HCT116 (cell line): ENCODE results near the gene NOC2L.
"Not testable (repeated sequence)": the region's sequence is repeated elsewhere in the genome, so short reads cannot be mapped to it uniquely, and the experiment has no call there.

Experiments used
- ATF3 ChIP-seq: IDR thresholded peaks from 2 replicates; pipeline ENCODE4 v1.6.1; 2012
- CTCF ChIP-seq, 3 experiments: fragments of 200-600 bp in 1 of 3; sonication (generic) in 1 of 3; IDR thresholded peaks in 2 of 3; conservative IDR thresholded peaks in 1 of 3; 2 replicates each; pipeline ENCODE4 v1.5.1; 2012 to 2017; ENCODE audit warnings: low read depth in 2 of 3, low read length in 2 of 3, antibody characterized with exemption in 1 of 3, borderline replicate concordance in 1 of 3, control low read depth in 1 of 3, mild to moderate bottlenecking in 1 of 3, mixed read lengths in 1 of 3, mixed run types in 1 of 3, moderate library complexity in 1 of 3; ENCODE audit not compliant: insufficient read depth in 1 of 3
- EZH2 ChIP-seq: fragments of 200-600 bp; sonication (generic); IDR thresholded peaks from 2 replicates; pipeline ENCODE4 v1.6.1; 2017; ENCODE audit warnings: antibody characterized with exemption, mixed run types
- POLR2A ChIP-seq: IDR thresholded peaks from 2 replicates; pipeline ENCODE4 v1.7.0; 2011; ENCODE audit warnings: borderline replicate concordance; ENCODE audit not compliant: insufficient read depth, insufficient read length; ENCODE audit errors: extremely low read depth
- RAD21 ChIP-seq: IDR thresholded peaks from 2 replicates; pipeline ENCODE4 v1.6.1; 2012; ENCODE audit warnings: low read depth, mild to moderate bottlenecking
- SP1 ChIP-seq: IDR thresholded peaks from 2 replicates; pipeline ENCODE4 v1.6.1; 2012; ENCODE audit warnings: low read depth

- TF ChIP-seq CTCF (IDR thresholded peaks at IDR 0.05 in 2 of 3, conservative IDR thresholded peaks at IDR 0.05 in 1 of 3; ENCODE audit: borderline replicate concordance in 1 of 3, insufficient read depth in 1 of 3, low read depth in 2 of 3, low read length in 2 of 3); EZH2; RAD21; POLR2A; SP1; ATF3: not testable (repeated sequence)
These were observed 12.2 kb downstream of the NOC2L start for GRCh38 chr1:946811-947210.
